Stimulated activated effector memory CD8-positive, alpha-beta T cell treated with anti-CD3 and anti-CD28 coated beads, Interleukin-12 subunit alpha, Interleukin-12 subunit beta, amount 100 ng/mL, for 72 hours (primary cell): Measurements from ENCODE around the gene COPG1.

Experiments
- ATAC-seq: fragments of 150-1000 bp; cut with Tn5 transposase; 2 replicates; pipeline ENCODE4 v1.10.0; 2021
- DNase-seq, 2 donors: peaks; one replicate each; pipeline ENCODE4 v3.0.0; 2021 to 2022; ENCODE audit warnings: low spot score in 2 of 2
- H3K27ac Mint-ChIP-seq: one replicate; pipeline ENCODE4 v1.8.0; 2022; ENCODE audit warnings: mild to moderate bottlenecking, mixed read lengths
- H3K36me3 Mint-ChIP-seq: one replicate; pipeline ENCODE4 v1.8.0; 2022; ENCODE audit warnings: mild to moderate bottlenecking, mixed read lengths
- H3K4me1 Mint-ChIP-seq: one replicate; pipeline ENCODE4 v1.8.0; 2022; ENCODE audit warnings: mixed read lengths
- H3K4me3 Mint-ChIP-seq: one replicate; pipeline ENCODE4 v1.8.0; 2022; ENCODE audit warnings: mild to moderate bottlenecking, mixed read lengths
- H3K9me3 Mint-ChIP-seq: one replicate; pipeline ENCODE4 v1.8.0; 2022; ENCODE audit warnings: mixed read lengths

Gene COPG1

DNA sequence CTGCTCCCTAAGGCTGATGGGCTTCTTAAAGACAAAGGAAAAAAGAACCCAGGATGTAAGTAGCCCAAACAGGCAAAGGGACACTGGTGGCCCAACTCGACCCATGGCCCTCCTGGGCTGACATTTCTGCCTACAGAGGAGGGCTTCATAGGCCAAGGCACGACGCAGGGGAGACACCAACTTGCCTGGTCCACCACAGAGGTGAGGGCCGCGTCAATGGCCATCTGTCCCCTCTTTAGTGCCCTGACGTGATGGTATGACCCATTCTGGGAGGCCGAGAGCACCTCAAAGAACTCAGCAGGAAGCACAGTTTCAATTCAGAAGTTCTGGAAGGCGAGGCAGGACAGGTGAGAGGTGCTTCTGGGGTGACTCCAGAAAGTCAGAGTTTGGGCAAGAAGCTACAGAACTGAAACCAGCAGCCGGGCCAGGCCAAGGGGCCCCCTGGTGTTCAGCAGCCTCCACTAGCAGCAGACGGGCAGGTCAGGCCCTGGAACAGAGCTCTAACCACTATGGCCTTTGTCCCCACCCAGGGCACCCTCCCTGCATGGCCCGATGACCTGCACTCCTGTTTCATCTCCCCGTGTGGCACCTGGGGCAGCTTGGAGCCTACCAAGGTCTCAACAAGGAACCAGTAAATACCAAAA, 74.4 kb downstream of the COPG1 start:
- no peaks in the 10 kb centered on the region for H3K9me3 Mint-ChIP-seq
- no peak for ATAC-seq
- no peak overlapping the region for H3K27ac Mint-ChIP-seq
- no peaks in the 10 kb centered on the region for H3K4me1 Mint-ChIP-seq
- no peak overlapping the region for H3K4me3 Mint-ChIP-seq
- no peaks in the 10 kb centered on the region for H3K36me3 Mint-ChIP-seq
- DNase-seq: no peak

- no peaks in the 10 kb centered on the region for H3K36me3 Mint-ChIP-seq
- DNase-seq (no peak), ATAC-seq (no peak)
- no peak overlapping the region for H3K27ac Mint-ChIP-seq
- no peaks in the 10 kb centered on the region for H3K9me3 Mint-ChIP-seq
- H3K4me1 Mint-ChIP-seq: no peaks in the 10 kb centered on the region
- H3K4me3 Mint-ChIP-seq: no peak overlapping the region
Observed at GRCh38 chr3:129324855-129325254, 75.4 kb downstream of the COPG1 start.

GRCh38 chr3:129325383-129325782, 76.0 kb downstream of the COPG1 start:
- no peak for ATAC-seq
- Mint-ChIP-seq H3K36me3 (no peaks in the 10 kb centered on the region), H3K9me3 (no peaks in the 10 kb centered on the region), H3K4me1 (no peaks in the 10 kb centered on the region), H3K27ac (no peak overlapping the region), H3K4me3 (no peak overlapping the region)
- no peak for DNase-seq

DNA sequence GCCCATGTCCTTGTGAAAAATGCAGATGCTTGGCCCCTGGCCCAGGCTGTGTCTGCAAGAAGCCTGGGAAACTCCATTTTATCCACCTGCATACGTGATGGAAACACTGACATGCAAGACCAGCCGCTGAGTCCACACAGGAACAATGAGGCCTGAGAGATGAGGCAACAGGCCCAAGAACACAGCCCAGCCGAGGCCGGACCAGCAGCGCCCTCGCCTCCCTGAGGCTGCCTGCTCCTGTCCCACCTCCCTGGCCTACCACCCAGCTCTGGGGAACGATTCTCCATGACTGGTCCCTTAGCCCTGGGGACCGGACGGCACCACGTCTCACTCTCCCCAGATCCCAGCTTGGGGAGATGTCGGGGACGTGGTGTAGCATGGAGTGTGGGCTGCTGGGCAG, 76.7 kb downstream of the COPG1 start:
- H3K4me1 Mint-ChIP-seq: no peaks in the 10 kb centered on the region
- H3K4me3 Mint-ChIP-seq: no peak overlapping the region
- no peak overlapping the region for H3K27ac Mint-ChIP-seq
- ATAC-seq (no peak), DNase-seq (no peak)
- no peaks in the 10 kb centered on the region for H3K36me3 Mint-ChIP-seq
- no peaks in the 10 kb centered on the region for H3K9me3 Mint-ChIP-seq

DNA sequence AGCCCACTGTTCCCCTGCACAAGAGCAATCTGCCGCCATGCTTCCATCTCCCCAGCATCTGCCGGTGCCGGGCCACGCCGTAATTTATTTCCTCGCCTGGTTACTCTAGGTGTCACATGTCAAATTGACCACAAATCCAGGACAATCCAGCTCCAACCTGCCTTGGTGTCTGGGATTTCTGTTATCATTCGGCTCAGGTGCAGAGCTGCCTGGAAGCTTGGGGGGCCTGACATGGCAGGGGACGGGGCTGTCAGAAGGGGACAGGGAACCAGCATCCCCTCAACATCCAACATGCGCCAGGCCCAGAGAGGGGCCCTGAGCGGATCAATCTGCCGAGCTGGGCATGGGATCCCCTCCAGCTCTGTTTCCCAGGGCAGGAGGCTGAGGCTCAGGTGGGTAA, 77.2 kb downstream of the COPG1 start:
- no peaks in the 10 kb centered on the region for H3K36me3 Mint-ChIP-seq
- H3K4me1 Mint-ChIP-seq: no peaks in the 10 kb centered on the region
- no peak for DNase-seq
- H3K4me3 Mint-ChIP-seq: no peak overlapping the region
- no peaks in the 10 kb centered on the region for H3K9me3 Mint-ChIP-seq
- ATAC-seq: no peak
- H3K27ac Mint-ChIP-seq: no peak overlapping the region
